Measurements from ENCODE around the gene SELE.

GRCh38 chr1:169750041-169750440 lies 16.2 kb upstream of the SELE start:
- no peak for TF ChIP-seq CTCF (IDR thresholded peaks at IDR 0.05; ENCODE audit: low read length)
- no peak for TF ChIP-seq EZH2 (optimal IDR thresholded peaks at IDR 0.05; ENCODE audit: low read depth, low read length)
- TF ChIP-seq EZH2phosphoT487 (IDR thresholded peaks at IDR 0.05; ENCODE audit: low read length) = no peak
